ENCODE data around the gene IRF2BP1.

Gene IRF2BP1

DNA sequence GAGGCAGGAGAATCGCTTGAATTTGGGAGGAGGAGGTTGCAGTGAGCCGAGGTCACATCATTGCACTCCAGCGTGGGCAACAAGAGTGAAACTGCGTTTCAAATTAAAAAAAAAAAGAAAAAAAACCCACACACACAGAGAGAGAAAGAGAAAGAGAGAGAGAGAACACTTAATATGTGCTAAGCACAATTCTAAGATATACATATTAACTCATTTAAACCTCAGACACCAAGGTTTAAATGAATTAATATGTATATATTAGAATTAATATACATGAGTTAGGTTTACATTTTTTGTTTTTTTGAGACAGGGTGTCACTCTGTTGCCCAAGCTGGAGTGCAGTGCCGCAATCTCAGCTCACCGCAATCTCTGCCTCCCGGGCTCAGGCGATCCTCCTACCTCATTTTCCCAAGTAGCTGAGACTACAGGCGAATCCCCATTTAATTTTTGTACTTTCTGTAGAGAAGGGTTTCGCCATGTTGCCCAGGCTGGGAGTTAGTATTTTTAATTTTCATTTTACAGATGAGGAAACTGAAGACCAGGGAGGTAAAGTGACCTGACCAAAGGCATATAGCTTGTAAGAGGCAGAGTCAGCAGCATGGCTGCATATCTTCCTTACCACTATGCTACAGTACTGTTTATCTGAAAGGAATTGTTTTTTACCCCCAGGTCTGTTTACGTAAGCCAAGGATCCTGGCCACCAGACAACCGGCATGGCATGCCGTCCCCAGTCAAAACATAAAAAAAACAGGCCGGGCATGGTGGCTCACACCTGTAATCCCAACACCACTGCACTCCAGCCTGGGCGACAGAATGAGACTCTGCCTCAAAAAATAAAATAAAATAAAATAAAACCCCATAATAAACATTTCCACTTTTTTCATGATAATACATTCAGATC lies 25.3 kb downstream of the IRF2BP1 start:
- no peak for DNase-seq

GRCh38 chr19:45854167-45854778 lies 31.7 kb downstream of the IRF2BP1 start:
- DNase-seq, result no peak

DNA sequence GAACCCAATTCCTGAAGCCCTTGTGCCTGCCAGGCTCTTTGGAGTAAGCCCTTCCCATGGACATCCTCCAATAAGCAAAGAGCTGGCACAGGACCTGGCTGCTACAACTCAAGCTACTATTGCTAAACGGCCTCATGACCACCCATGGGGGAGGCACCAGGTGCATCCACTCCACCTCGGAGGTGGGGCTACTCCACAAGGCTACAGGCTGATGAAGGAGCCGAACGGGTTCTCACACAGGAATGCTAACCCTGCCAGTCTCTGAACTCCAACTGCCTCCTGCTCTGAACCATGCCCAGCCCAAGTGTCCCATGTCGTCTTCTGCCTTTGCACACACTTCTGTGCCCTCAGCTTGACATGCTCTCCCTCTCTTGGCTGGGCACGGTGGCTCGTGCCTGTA lies 33.0 kb downstream of the IRF2BP1 start:
- DNase-seq, result no peak

- DNase-seq, result no peak
Measured at GRCh38 chr19:45852145-45852750, 33.7 kb downstream of the IRF2BP1 start.

- DNase-seq, result no peak
Measured at GRCh38 chr19:45848922-45849321, 37.0 kb downstream of the IRF2BP1 start.

DNA sequence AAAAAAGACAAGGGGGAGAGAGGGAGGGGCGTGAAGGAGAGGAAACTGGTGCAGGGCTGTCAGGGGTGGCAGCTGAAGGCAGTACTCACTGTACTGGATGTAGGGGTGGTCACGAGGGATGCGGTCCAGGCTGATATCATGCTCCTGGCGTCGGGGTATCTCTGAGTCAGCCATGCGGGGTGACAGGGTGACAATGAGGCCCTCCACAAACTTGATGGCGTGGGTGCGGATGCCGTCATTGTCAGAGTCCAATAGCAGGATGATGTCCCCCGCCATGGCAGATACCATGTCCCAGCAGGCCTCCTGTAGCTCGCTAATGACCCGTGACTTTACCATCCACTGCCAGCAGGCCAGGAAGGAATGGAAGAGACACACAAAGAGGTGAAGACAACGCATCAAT lies 38.3 kb downstream of the IRF2BP1 start:
- DNase-seq, result no peak

GRCh38 chr19:45842198-45842597 lies 43.7 kb downstream of the IRF2BP1 start:
- DNase-seq, result no peak

DNA sequence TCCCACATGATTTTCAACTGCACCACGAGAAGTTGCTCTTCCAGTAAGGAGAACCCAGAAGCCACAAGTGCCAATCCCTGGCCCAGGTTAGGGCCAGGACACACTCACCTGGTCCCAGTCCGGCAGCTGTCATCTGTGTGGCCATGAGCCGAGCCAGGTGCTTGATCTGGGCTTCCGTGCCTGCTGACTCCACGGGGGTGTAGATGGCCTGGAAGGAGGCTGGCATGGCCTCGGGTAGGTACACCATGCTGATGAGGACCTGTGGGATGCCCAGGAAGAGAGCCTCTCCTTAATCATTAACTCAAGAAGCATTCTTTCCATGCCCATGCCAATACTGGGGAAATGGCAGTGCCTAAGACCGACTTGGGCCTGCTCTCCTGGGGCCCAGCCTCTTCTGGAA lies 51.0 kb downstream of the IRF2BP1 start:
- no peak for DNase-seq

All from GDM1 (cell line).